ENCODE measurements around the gene ARHGDIB.
A peak's percentile ranks its signal among the peaks of the same experiment; 100 is the strongest.

Gene ARHGDIB

GRCh38 chr12:14982991-14983390 lies 21.6 kb upstream of the ARHGDIB start:
- DNase-seq (ENCODE audit: low read depth), result no peak

GRCh38 chr12:14982562-14982961 lies 21.2 kb upstream of the ARHGDIB start:
- DNase-seq (ENCODE audit: low read depth), result no peak

GRCh38 chr12:14981049-14981448 lies 19.6 kb upstream of the ARHGDIB start:
- no peak for DNase-seq (ENCODE audit: low read depth)

- no peak for DNase-seq (ENCODE audit: low read depth)
These were observed 18.1 kb upstream of the ARHGDIB start for GRCh38 chr12:14979468-14979867.

GRCh38 chr12:14976658-14977057 lies 15.3 kb upstream of the ARHGDIB start:
- no peak for DNase-seq (ENCODE audit: low read depth)

- DNase-seq (ENCODE audit: low read depth), result no peak
These were observed 14.1 kb upstream of the ARHGDIB start for GRCh38 chr12:14975457-14975856.

- no peak for DNase-seq (ENCODE audit: low read depth)
These were observed 13.2 kb upstream of the ARHGDIB start for GRCh38 chr12:14974633-14975032.

GRCh38 chr12:14972816-14973215 lies 11.4 kb upstream of the ARHGDIB start, which contains the start of gene PDE6H:
TSS of gene PDE6H (plus strand) at chr12:14973042. CDS start at chr12:14978013, 4,971 bp downstream.
- DNase-seq (ENCODE audit: low read depth), result no peak

GRCh38 chr12:14970473-14970872 lies 9.1 kb upstream of the ARHGDIB start:
- DNase-seq (ENCODE audit: low read depth), result no peak

GRCh38 chr12:14968478-14968877 lies 7.1 kb upstream of the ARHGDIB start:
- DNase-seq (ENCODE audit: low read depth), result no peak

- no peak for DNase-seq (ENCODE audit: low read depth)
These were observed 3.8 kb upstream of the ARHGDIB start for GRCh38 chr12:14965221-14965620.

- DNase-seq (ENCODE audit: low read depth), result no peak
These were observed 3.0 kb upstream of the ARHGDIB start for GRCh38 chr12:14964406-14964805.

- DNase-seq (ENCODE audit: low read depth), result no peak
These were observed 2.1 kb upstream of the ARHGDIB start for GRCh38 chr12:14963520-14963919.

GRCh38 chr12:14962797-14963196 lies 1.4 kb upstream of the ARHGDIB start:
- DNase-seq (ENCODE audit: low read depth), result no peak

GRCh38 chr12:14962153-14962539 lies 745 bp upstream of the ARHGDIB start:
- DNase-seq (ENCODE audit: low read depth), result no peak

GRCh38 chr12:14960548-14961465 lies 594 bp downstream of the ARHGDIB start:
- peak; percentile 30 for DNase-seq (ENCODE audit: low read depth)

- DNase-seq (ENCODE audit: low read depth), result no peak
These were observed 1.4 kb downstream of the ARHGDIB start for GRCh38 chr12:14959916-14960496.

- DNase-seq (ENCODE audit: low read depth), result no peak
These were observed 1.9 kb downstream of the ARHGDIB start for GRCh38 chr12:14959463-14959862.

GRCh38 chr12:14959126-14959440 lies 2.3 kb downstream of the ARHGDIB start:
- no peak for DNase-seq (ENCODE audit: low read depth)

GRCh38 chr12:14958361-14959125 lies 2.9 kb downstream of the ARHGDIB start:
- DNase-seq (ENCODE audit: low read depth), result no peak

- no peak for DNase-seq (ENCODE audit: low read depth)
These were observed 3.7 kb downstream of the ARHGDIB start for GRCh38 chr12:14957551-14958168.

GRCh38 chr12:14956905-14957304 lies 4.5 kb downstream of the ARHGDIB start:
- no peak for DNase-seq (ENCODE audit: low read depth)

Data from CMK (cell line).